GM12892 (cell line): ENCODE measurements around the gene GGT7.

Experiments
- POLR2A ChIP-seq: IDR thresholded peaks from 2 replicates; pipeline ENCODE4 v1.6.1; 2011; ENCODE audit warnings: low read depth, low read length, control low read depth
- POLR2AphosphoS5 ChIP-seq: IDR thresholded peaks from 2 replicates; pipeline ENCODE4 v1.6.1; 2011; ENCODE audit warnings: low read depth, low read length, control low read depth
- TAF1 ChIP-seq: IDR thresholded peaks from 2 replicates; pipeline ENCODE4 v1.6.1; 2011; ENCODE audit warnings: low read depth, mild to moderate bottlenecking, control low read depth, low read length, borderline replicate concordance

GRCh38 chr20:34907616-34908469 lies 35.2 kb upstream of the GGT7 start:
- TF ChIP-seq POLR2AphosphoS5 (no peak), POLR2A (no peak), TAF1 (no peak)
